C4-2B (cell line): ENCODE results near the gene CD180.
A peak's percentile ranks its signal among the peaks of the same experiment; 100 is the strongest.

ENCODE experiments used
- H3K27ac ChIP-seq: fragments of 450-650 bp; 2 replicates; pipeline ENCODE4 v1.5.1; 2017
- CTCF ChIP-seq: fragments of 450-650 bp; conservative IDR thresholded peaks from 2 replicates; pipeline ENCODE4 v1.5.1; 2017; ENCODE audit warnings: mild to moderate bottlenecking
- ZFX ChIP-seq: fragments of 450-650 bp; IDR thresholded peaks from 2 replicates; pipeline ENCODE4 v1.6.1; 2017

Gene CD180

GRCh38 chr5:67211926-67212325 lies 15.3 kb upstream of the CD180 start:
- TF ChIP-seq CTCF: no peak
- TF ChIP-seq ZFX: no peak
- no peak overlapping the region for H3K27ac ChIP-seq

- no peak overlapping the region for H3K27ac ChIP-seq
- TF ChIP-seq ZFX (no peak), CTCF (peak; percentile 87)
Observed at GRCh38 chr5:67209141-67209771, 12.7 kb upstream of the CD180 start.

- no peak overlapping the region for H3K27ac ChIP-seq
- no peak for TF ChIP-seq CTCF
- no peak for TF ChIP-seq ZFX
Observed at GRCh38 chr5:67208403-67208802, 11.8 kb upstream of the CD180 start.

GRCh38 chr5:67206929-67207328 lies 10.3 kb upstream of the CD180 start:
- H3K27ac ChIP-seq: no peak overlapping the region
- TF ChIP-seq ZFX (no peak), CTCF (no peak)

- TF ChIP-seq CTCF: no peak
- TF ChIP-seq ZFX: no peak
- H3K27ac ChIP-seq: no peak overlapping the region
Observed at GRCh38 chr5:67206461-67206860, 9.9 kb upstream of the CD180 start.

GRCh38 chr5:67205981-67206380 lies 9.4 kb upstream of the CD180 start:
- TF ChIP-seq CTCF: no peak
- no peak for TF ChIP-seq ZFX
- no peak overlapping the region for H3K27ac ChIP-seq

- no peak for TF ChIP-seq ZFX
- TF ChIP-seq CTCF: no peak
- H3K27ac ChIP-seq: no peak overlapping the region
Observed at GRCh38 chr5:67204821-67205220, 8.2 kb upstream of the CD180 start.
